GM23338 (cell line): ENCODE data around the gene PACSIN1. TPM values are rescaled to one million over a fixed set of nuclear protein-coding genes. Genes with fewer than 3 reads are reported as not detected.

ENCODE experiments used
- ATAC-seq: fragments of 200-7000 bp; cut with Tn5 transposase; 3 replicates; pipeline ENCODE4 v1.9.1; 2020
- DNase-seq: peaks from one replicate; pipeline ENCODE4 v3.0.0-alpha.2; 2015; ENCODE audit warnings: low spot score
- H2AFZ ChIP-seq: fragments of 200-600 bp; sonication (generic); 2 replicates; pipeline ENCODE4 v1.8.0; 2016; ENCODE audit warnings: antibody characterized with exemption, mild to moderate bottlenecking, moderate library complexity
- H3F3A ChIP-seq: fragments of 200-600 bp; sonication (generic); replicated peaks from 2 replicates; pipeline ENCODE4 v1.8.0; 2017; ENCODE audit warnings: antibody characterized with exemption, mixed run types, low read depth
- H3K27ac ChIP-seq: fragments of 200-600 bp; sonication (generic); 2 replicates; pipeline ENCODE4 v1.6.1; 2016; ENCODE audit warnings: low read depth
- H3K27me3 ChIP-seq: fragments of 200-600 bp; sonication (generic); 2 replicates; pipeline ENCODE4 v1.8.0; 2016; ENCODE audit warnings: mild to moderate bottlenecking, mixed run types, moderate library complexity; ENCODE audit not compliant: insufficient read depth
- H3K36me3 ChIP-seq: fragments of 200-600 bp; sonication (generic); 2 replicates; pipeline ENCODE4 v1.8.0; 2016; ENCODE audit warnings: mild to moderate bottlenecking; ENCODE audit not compliant: insufficient read depth
- H3K4me1 ChIP-seq: fragments of 200-600 bp; sonication (generic); 2 replicates; pipeline ENCODE4 v1.8.0; 2016; ENCODE audit warnings: mild to moderate bottlenecking, moderate library complexity; ENCODE audit not compliant: insufficient read depth
- H3K4me2 ChIP-seq: fragments of 200-600 bp; sonication (generic); 2 replicates; pipeline ENCODE4 v1.7.1; 2017; ENCODE audit warnings: mixed run types
- H3K4me3 ChIP-seq: fragments of 200-600 bp; sonication (generic); 2 replicates; pipeline ENCODE4 v1.6.1; 2016; ENCODE audit warnings: mixed run types
- H3K79me2 ChIP-seq: fragments of 200-600 bp; sonication (generic); replicated peaks from 2 replicates; pipeline ENCODE4 v1.8.0; 2017; ENCODE audit warnings: mild to moderate bottlenecking; ENCODE audit not compliant: insufficient read depth
- H3K9me2 ChIP-seq: fragments of 200-600 bp; sonication (generic); 2 replicates; pipeline ENCODE4 v1.8.0; 2017; ENCODE audit not compliant: insufficient read depth
- H4K20me1 ChIP-seq: fragments of 200-600 bp; sonication (generic); replicated peaks from 2 replicates; pipeline ENCODE4 v1.8.0; 2017; ENCODE audit warnings: mild to moderate bottlenecking; ENCODE audit not compliant: insufficient read depth
- H3K27ac Mint-ChIP-seq: 2 replicates; pipeline ENCODE4 v1.8.0; 2020; ENCODE audit warnings: inconsistent platforms, mild to moderate bottlenecking, moderate library complexity, mixed read lengths
- H3K27me3 Mint-ChIP-seq: 3 replicates; pipeline ENCODE4 v1.8.0; 2022; ENCODE audit warnings: low read depth, mild to moderate bottlenecking, moderate library complexity, mixed read lengths, inconsistent platforms; ENCODE audit not compliant: insufficient read depth, poor library complexity
- H3K36me3 Mint-ChIP-seq: 3 replicates; pipeline ENCODE4 v1.8.0; 2021; ENCODE audit warnings: low read depth, mild to moderate bottlenecking, inconsistent platforms, moderate library complexity, mixed read lengths
- H3K4me1 Mint-ChIP-seq: 3 replicates; pipeline ENCODE4 v1.8.0; 2020; ENCODE audit warnings: mild to moderate bottlenecking, inconsistent platforms, mixed read lengths
- H3K4me3 Mint-ChIP-seq: 3 replicates; pipeline ENCODE4 v1.8.0; 2021; ENCODE audit warnings: moderate library complexity, mild to moderate bottlenecking, inconsistent platforms, mixed read lengths
- H3K9me3 Mint-ChIP-seq: 3 replicates; pipeline ENCODE4 v1.8.0; 2020; ENCODE audit warnings: moderate library complexity, mild to moderate bottlenecking, inconsistent platforms, mixed read lengths
- CREB1 ChIP-seq: fragments of 250-450 bp; sonication (Bioruptor Pico); IDR thresholded peaks from 2 replicates; pipeline ENCODE4 v1.5.0; 2020; ENCODE audit warnings: low read depth, mild to moderate bottlenecking, moderate library complexity
- CTCF ChIP-seq, 2 experiments: fragments of 200-600 bp in 1 of 2; sonication (generic) in 1 of 2; conservative IDR thresholded peaks; 2 replicates each; pipeline versions ENCODE4 v1.5.1 to v1.6.1; 2016 to 2017; ENCODE audit warnings: antibody characterized with exemption in 2 of 2, low read depth in 2 of 2, mild to moderate bottlenecking in 2 of 2, moderate library complexity in 1 of 2
- ETS1 ChIP-seq: IDR thresholded peaks from 2 replicates; pipeline ENCODE4 v1.6.1; 2016; ENCODE audit warnings: antibody characterized with exemption
- EZH2 ChIP-seq: fragments of 200-600 bp; sonication (generic); IDR thresholded peaks from one replicate; pipeline ENCODE4 v1.8.0; 2017; ENCODE audit warnings: antibody characterized with exemption, mild to moderate bottlenecking, low read depth; ENCODE audit not compliant: unreplicated experiment
- EZH2phosphoT487 ChIP-seq: fragments of 200-600 bp; sonication (generic); IDR thresholded peaks from one replicate; pipeline ENCODE4 v1.8.1; 2018; ENCODE audit warnings: antibody characterized with exemption; ENCODE audit not compliant: unreplicated experiment
- JUNB ChIP-seq: IDR thresholded peaks from one replicate; pipeline ENCODE4 v1.6.1; 2016; ENCODE audit warnings: antibody characterized with exemption; ENCODE audit not compliant: unreplicated experiment
- NANOG ChIP-seq: IDR thresholded peaks from 2 replicates; pipeline ENCODE4 v1.6.1; 2016; ENCODE audit warnings: antibody characterized with exemption, borderline replicate concordance
- POLR2AphosphoS5 ChIP-seq: IDR thresholded peaks from 2 replicates; pipeline ENCODE4 v1.6.1; 2016; ENCODE audit warnings: antibody characterized with exemption, low read depth
- REST ChIP-seq: IDR thresholded peaks from one replicate; pipeline ENCODE4 v1.6.1; 2018; ENCODE audit warnings: antibody characterized with exemption; ENCODE audit not compliant: unreplicated experiment
- STAT1 ChIP-seq: IDR thresholded peaks from one replicate; pipeline ENCODE4 v1.6.1; 2016; ENCODE audit warnings: antibody characterized with exemption; ENCODE audit not compliant: unreplicated experiment
- ZNF114 ChIP-seq: fragments of 250-450 bp; sonication (Bioruptor Pico); IDR thresholded peaks from 2 replicates; pipeline ENCODE4 v1.5.0; 2020; ENCODE audit warnings: mild to moderate bottlenecking, moderate library complexity
- ZNF331 ChIP-seq: fragments of 250-450 bp; sonication (Bioruptor Pico); IDR thresholded peaks from 2 replicates; pipeline ENCODE4 v1.5.0; 2020; ENCODE audit warnings: low read depth, mild to moderate bottlenecking, moderate library complexity
- ZNF462 ChIP-seq: fragments of 250-450 bp; sonication (Bioruptor Pico); IDR thresholded peaks from 2 replicates; pipeline ENCODE4 v1.5.0; 2020; ENCODE audit warnings: mild to moderate bottlenecking, moderate library complexity
- polyA plus RNA-seq: library from polyadenylated mRNA; unstranded; fragments of >200 nt; fragmentation: Nextera tagmentation; extraction: Ambion mirVana; gene quantifications from 2 replicates; pipeline ENCODE4 v1.2.1, GENCODE V29; 2016
- total RNA-seq: library from RNA; depleted of rRNA; stranded (reverse); fragments of >200 nt; shearing (Covaris generic); gene quantifications from 2 replicates; pipeline ENCODE4 v1.2.3, GENCODE V29; 2014

The PACSIN1 gene
- total and polyA plus RNA-seq, 2 experiments from 2014 or later, result 5.2 to 8.7 TPM

- H4K20me1 ChIP-seq, result no peaks in the 10 kb centered on the region
- Mint-ChIP-seq H3K27me3 (peaks cover 12% of the 10 kb centered on the region), H3K9me3 (no peaks in the 10 kb centered on the region), H3K36me3 (peaks cover 2% of the 10 kb centered on the region; the same call in 1 of the 3 replicates), H3K27ac (no peak overlapping the region), H3K4me1 (peaks cover 7% of the 10 kb centered on the region), H3K4me3 (no peak overlapping the region)
- H3K79me2 ChIP-seq, result no peaks in the 10 kb centered on the region
- H3K27me3 ChIP-seq, result no peaks in the 10 kb centered on the region
- H3F3A ChIP-seq, result no peaks in the 10 kb centered on the region
- H3K9me2 ChIP-seq, result no peaks in the 10 kb centered on the region
- H3K36me3 ChIP-seq, result no peaks in the 10 kb centered on the region
- no peak overlapping the region for H2AFZ ChIP-seq
- DNase-seq (no peak), ATAC-seq (no peak)
- H3K4me3 ChIP-seq, result no peak overlapping the region
- H3K4me2 ChIP-seq, result no peak overlapping the region
- TF ChIP-seq JUNB (no peak), EZH2phosphoT487 (no peak), REST (no peak), NANOG (no peak), EZH2 (no peak), POLR2AphosphoS5 (no peak), CTCF (conservative IDR thresholded peaks at IDR 0.05; ENCODE audit: low read depth in 2 of 2) (no peak), ZNF462 (CRISPR knock-in tag) (no peak), STAT1 (no peak), ETS1 (no peak), ZNF114 (CRISPR knock-in tag) (no peak), ZNF331 (no peak), CREB1 (CRISPR knock-in tag) (no peak)
- H3K4me1 ChIP-seq, result no peaks in the 10 kb centered on the region
- no peak overlapping the region for H3K27ac ChIP-seq
Measured at GRCh38 chr6:34536251-34536958, 70.5 kb downstream of the PACSIN1 start.
